Stimulated activated CD8-positive, alpha-beta memory T cell treated with anti-CD3 and anti-CD28 coated beads, Interleukin-4, amount 100 ng/mL, for 4 hours (primary cell): ENCODE measurements around the gene TMEM243.
"Not testable (repeated sequence)": the region's sequence is repeated elsewhere in the genome, so short reads cannot be mapped to it uniquely, and the experiment has no call there.

Source experiments
- DNase-seq, 2 donors: peaks; one replicate each; pipeline ENCODE4 v3.0.0-alpha.2; 2020; ENCODE audit warnings: low read depth in 2 of 2, low spot score in 1 of 2

TMEM243 gene

GRCh38 chr7:87219545-87220025, at the start of gene TMEM243:
Gene TMEM243 (minus strand): TSS chr7:87219732. CDS start chr7:87219503, 229 bp downstream.
- DNase-seq: peak; percentile 63 to 79

- no peak for DNase-seq
Measured at GRCh38 chr7:87267239-87267900, 47.8 kb upstream of the TMEM243 start.

GRCh38 chr7:87263537-87263936, 44.0 kb upstream of the TMEM243 start:
- no peak for DNase-seq

GRCh38 chr7:87253589-87254087, 34.1 kb upstream of the TMEM243 start:
- DNase-seq: no peak

GRCh38 chr7:87245671-87246070, 26.1 kb upstream of the TMEM243 start:
- DNase-seq: not testable (repeated sequence)

GRCh38 chr7:87238464-87239051, 19.0 kb upstream of the TMEM243 start:
- DNase-seq: not testable (repeated sequence)

GRCh38 chr7:87234949-87235348, 15.4 kb upstream of the TMEM243 start:
- no peak for DNase-seq

GRCh38 chr7:87231711-87232110, 12.2 kb upstream of the TMEM243 start:
- DNase-seq: no peak

- no peak for DNase-seq
Measured at GRCh38 chr7:87231258-87231657, 11.7 kb upstream of the TMEM243 start.

GRCh38 chr7:87226495-87226894, 7.0 kb upstream of the TMEM243 start:
- no peak for DNase-seq

GRCh38 chr7:87225696-87226095, 6.2 kb upstream of the TMEM243 start:
- no peak for DNase-seq

GRCh38 chr7:87223666-87224065, 4.1 kb upstream of the TMEM243 start:
- no peak for DNase-seq

GRCh38 chr7:87220734-87221215, 1.2 kb upstream of the TMEM243 start:
- DNase-seq: no peak

GRCh38 chr7:87220026-87220733, 648 bp upstream of the TMEM243 start:
- peak; percentile 57 to 63 for DNase-seq

- peak in 1 of 2 donors; percentile 2 for DNase-seq
Measured at GRCh38 chr7:87218796-87219544, 562 bp downstream of the TMEM243 start.

GRCh38 chr7:87217983-87218653, 1.4 kb downstream of the TMEM243 start:
- DNase-seq: no peak

GRCh38 chr7:87216701-87217508, 2.6 kb downstream of the TMEM243 start:
- DNase-seq: peak in 1 of 2 donors; percentile 5

- no peak for DNase-seq
Measured at GRCh38 chr7:87215046-87215445, 4.5 kb downstream of the TMEM243 start.

GRCh38 chr7:87213811-87214210, 5.7 kb downstream of the TMEM243 start:
- no peak for DNase-seq

GRCh38 chr7:87213252-87213651, 6.3 kb downstream of the TMEM243 start:
- no peak for DNase-seq
